BJ (cell line): Measurements from ENCODE around the gene TCEAL8. TPM values are rescaled to one million over a fixed set of nuclear protein-coding genes. Genes with fewer than 3 reads are reported as not detected.

Experiments used
- CTCF ChIA-PET: fragments of 350-600 bp; formaldehyde crosslinking; extraction: SDS; loops from one replicate; lab custom pipeline; 2021; ENCODE audit warnings: antibody characterized with exemption, inconsistent platforms; lab: Yijun Ruan, JAX
- POLR2A ChIA-PET: fragments of 300-600 bp; sonication (Branson Sonifier 250); formaldehyde crosslinking; extraction: SDS; loops from one replicate; lab custom pipeline; 2021; ENCODE audit warnings: antibody characterized with exemption; lab: Charles Lee
- DNase-seq: peaks from one replicate; pipeline ENCODE4 v3.0.0-alpha.2; 2011; ENCODE audit warnings: low read depth
- H3K27me3 ChIP-seq: 2 replicates; pipeline ENCODE4 v1.6.0; 2011; ENCODE audit warnings: low read length; ENCODE audit not compliant: control insufficient read depth, insufficient read depth
- H3K36me3 ChIP-seq: 2 replicates; pipeline ENCODE4 v1.5.1; 2011; ENCODE audit warnings: low read length; ENCODE audit not compliant: control insufficient read depth, insufficient read depth
- H3K4me3 ChIP-seq: 2 replicates; pipeline ENCODE4 v1.5.1; 2011; ENCODE audit warnings: low read depth, mild to moderate bottlenecking, control low read depth, low read length
- CTCF ChIP-seq: IDR thresholded peaks from 2 replicates; pipeline ENCODE4 v1.5.1; 2011; ENCODE audit warnings: low read depth, mild to moderate bottlenecking, control low read depth, inconsistent platforms, low read length, moderate library complexity; ENCODE audit not compliant: insufficient read depth
- polyA plus RNA-seq: library from polyadenylated mRNA; depleted of rRNA; stranded (reverse); fragments of >200 nt; gene quantifications from 2 replicates; pipeline ENCODE4 v1.2.3, GENCODE V29; 2011; rRNA removed

The TCEAL8 gene
- polyA plus RNA-seq, 1 experiment = 26.7 TPM

- Histone ChIP-seq H3K36me3 (no peaks in the 10 kb centered on the region), H3K4me3 (no peak overlapping the region), H3K27me3 (no peaks in the 10 kb centered on the region; the same call in 1 of the 2 replicates)
- CTCF ChIA-PET = interaction anchor here (0.7 kb wide), 2 partner anchors 8 to 45 kb away, joined by 3 to 5 read pairs; partner anchors contain the start of gene TCEAL8
- no peak for DNase-seq
- POLR2A ChIA-PET = no interaction called here
- TF ChIP-seq CTCF = no peak
These were observed 44.9 kb downstream of the TCEAL8 start for GRCh38 chrX:103210056-103210455.

Other genes with a start within 250 kb of the TCEAL8 start
- gene BEX1, start 191.0 kb downstream of the TCEAL8 start, polyA plus RNA-seq = 23.9 and 38.6 TPM in 2 replicates
- 0.83 and 0.93 TPM in 2 replicates for gene NXF3, start 162.0 kb downstream of the TCEAL8 start, polyA plus RNA-seq
- gene BEX4, start 40.0 kb downstream of the TCEAL8 start, polyA plus RNA-seq = 13.6 and 38.7 TPM in 2 replicates
- not detected in 2 replicates for gene TCEAL5, start 21.6 kb upstream of the TCEAL8 start, polyA plus RNA-seq
- 1.2 and 1.8 TPM in 2 replicates for gene BEX2, start 55.8 kb upstream of the TCEAL8 start, polyA plus RNA-seq
- gene TCEAL7, start 75.1 kb upstream of the TCEAL8 start, polyA plus RNA-seq = 5.5 and 10.2 TPM in 2 replicates
- 15.7 and 53.5 TPM in 2 replicates for gene TCEAL9, start 101.4 kb upstream of the TCEAL8 start, polyA plus RNA-seq
- gene BEX3, start 121.4 kb upstream of the TCEAL8 start, polyA plus RNA-seq = 107 and 267 TPM in 2 replicates